GM19240 (cell line): Measurements from ENCODE around the gene DOCK3.
"Not testable (repeated sequence)": the region's sequence is repeated elsewhere in the genome, so short reads cannot be mapped to it uniquely, and the experiment has no call there.

Experiments used
- DNase-seq: peaks from one replicate; pipeline ENCODE4 v3.0.0; 2011; ENCODE audit warnings: low spot score; ENCODE audit not compliant: insufficient read length

Gene DOCK3

DNA sequence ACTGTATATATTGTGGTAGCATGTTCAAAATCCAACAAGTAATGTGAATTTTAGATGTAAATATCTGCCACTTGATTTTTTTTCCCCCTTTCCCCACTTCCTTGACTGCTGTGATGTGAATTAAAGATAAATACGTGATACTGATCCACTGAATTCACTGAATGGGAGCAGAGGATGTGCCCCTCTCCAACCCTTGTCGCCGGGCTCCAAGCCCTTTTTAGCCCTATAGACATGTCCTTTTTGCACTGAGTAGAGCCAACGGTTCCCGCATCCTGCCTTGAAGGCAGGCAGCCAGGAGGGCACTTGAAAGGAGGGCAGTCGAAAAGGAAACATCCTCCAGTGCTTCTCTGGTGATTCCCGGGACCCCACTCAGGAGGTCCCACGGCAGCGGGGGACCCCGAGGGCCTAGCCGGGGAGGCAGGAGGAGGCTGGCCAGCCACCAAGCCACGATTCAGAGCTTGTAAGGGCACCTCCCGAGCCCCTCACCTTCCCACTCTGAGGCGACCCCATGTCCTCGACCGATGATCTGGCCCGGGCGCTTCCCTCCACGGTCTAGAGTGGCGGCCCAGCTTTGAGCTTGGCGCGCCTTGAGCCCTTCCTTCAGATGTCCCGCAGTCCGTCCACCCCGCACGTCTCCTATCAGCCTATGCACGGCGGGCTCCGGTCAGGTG, 709.5 kb downstream of the DOCK3 start:
- peak; percentile 38 for DNase-seq

DNA sequence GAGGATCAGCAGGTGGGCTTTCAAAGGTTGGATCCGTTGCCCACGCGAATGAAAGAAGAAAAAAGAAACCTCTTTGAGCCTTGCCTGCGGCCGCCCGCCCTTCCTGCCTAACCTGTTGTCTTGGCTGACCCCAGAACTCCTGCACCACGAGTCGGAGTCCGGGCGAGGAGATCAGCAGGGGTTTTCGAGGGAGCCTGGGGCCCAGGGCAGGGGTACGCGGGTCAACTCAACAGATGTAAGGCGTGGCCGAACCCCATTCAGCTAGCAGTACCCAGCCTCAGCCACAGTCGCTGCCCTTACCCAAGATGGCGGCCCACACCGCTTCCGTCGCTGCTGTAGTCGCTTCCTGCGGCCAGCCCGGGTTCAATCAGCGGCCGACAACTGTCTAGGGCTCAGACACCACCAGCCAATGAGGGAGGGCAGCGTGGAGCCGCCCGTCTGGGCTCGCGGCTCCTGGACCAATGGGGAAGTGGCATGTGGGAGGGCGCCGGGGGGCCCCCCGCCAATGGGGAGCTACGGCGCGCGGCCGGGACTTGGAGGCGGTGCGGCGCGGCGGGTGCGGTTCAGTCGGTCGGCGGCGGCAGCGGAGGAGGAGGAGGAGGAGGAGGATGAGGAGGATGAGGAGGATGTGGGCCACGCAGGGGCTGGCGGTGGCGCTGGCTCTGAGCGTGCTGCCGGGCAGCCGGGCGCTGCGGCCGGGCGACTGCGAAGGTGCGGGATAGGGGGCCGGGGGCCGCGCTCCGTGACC, 710.2 kb downstream of the DOCK3 start, which contains the start of gene MANF:
Gene MANF, plus strand, starts transcription at position 566 of the 748 bp plus-strand sequence. Its CDS starts 52 bp downstream, at position 618.
- peak; percentile 100 for DNase-seq

DNA sequence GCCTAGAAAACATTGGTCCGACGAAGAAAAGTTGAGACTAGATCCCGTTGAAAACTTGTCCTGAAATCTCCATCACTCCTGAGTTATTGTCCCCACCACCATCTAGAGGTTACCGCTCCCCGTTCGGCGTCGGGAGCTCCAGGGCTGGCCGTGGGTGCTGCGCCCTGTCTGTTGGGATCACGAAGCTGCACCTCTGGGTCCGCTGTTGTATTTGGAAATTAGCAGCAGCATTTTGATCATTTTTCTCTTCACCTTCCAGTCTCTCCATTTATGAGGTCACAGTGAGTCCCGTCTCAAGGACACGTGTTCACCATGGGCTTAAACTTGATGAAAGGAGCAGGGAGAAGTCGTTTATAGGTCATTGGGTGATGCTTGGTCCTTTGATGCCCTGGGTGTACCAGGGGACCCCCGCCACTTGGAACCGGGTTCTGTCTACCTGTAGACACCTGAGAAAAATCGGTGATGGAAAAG, 710.9 kb downstream of the DOCK3 start:
- DNase-seq: no peak

DNA sequence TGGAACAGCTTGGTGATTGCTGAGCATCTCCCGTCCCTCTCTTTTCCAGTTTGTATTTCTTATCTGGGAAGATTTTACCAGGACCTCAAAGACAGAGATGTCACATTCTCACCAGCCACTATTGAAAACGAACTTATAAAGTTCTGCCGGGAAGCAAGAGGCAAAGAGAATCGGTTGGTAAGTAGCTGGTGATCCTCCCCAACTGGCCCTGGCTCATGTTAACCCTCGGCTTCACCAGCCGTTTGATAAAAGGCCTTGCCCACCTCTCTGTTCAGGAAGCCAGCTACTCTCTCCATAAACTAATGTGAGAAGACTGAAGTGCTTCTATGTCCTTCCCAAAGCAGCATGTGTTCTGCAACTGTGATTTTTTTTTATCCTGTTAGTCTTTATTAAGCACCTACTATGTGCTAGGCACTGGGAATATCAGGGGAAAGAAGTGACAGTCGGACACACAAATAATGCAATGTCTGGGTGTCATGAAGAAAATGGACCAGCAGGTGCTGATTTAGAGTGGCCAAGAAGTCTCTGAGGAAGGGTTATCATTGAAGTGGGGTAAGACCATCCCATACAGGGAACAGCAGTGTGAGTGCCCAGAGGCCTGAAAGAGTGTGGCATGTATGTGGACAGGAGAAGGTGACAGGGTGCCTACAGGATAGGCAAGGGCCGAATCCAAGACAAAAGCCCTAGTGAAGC, 711.6 kb downstream of the DOCK3 start:
- no peak for DNase-seq

DNA sequence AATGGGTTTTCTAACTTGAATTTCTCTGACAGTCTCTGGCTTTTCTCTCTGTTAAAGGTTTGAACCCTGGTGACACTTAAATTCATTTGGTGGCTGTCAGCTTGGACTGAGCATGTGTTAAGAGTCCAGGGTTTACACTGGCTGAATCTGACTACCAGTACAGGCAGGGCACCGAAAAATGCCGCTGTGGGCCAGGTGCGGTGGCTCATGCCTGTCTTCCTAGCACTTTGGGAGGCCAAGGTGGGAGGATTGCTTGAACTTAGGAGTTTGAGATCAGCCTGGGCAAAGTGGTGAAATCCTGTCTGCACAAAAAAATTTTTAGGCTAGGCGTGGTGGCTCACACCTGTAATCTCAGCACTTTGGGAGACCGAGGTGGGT, 712.1 kb downstream of the DOCK3 start:
- no peak for DNase-seq

DNA sequence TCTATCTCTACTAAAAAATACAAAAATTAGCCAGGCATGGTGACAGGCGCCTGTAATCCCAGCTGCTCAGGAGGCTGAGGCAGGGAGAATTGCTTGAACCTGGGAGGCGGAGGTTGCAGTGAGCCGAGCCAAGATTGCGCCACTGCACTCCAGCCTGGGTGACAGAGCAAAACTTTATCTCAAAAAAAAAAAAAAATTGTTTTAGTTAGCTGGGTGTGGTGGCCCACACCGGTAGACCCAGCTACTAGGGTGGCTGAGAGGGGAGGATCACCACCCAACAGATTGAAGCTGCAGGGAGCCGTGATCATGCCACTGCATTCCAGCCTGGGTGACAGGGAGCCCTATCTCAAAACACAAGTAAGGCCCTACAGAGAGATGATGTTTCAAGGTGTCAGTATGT, 712.6 kb downstream of the DOCK3 start:
- DNase-seq: not testable (repeated sequence)

DNA sequence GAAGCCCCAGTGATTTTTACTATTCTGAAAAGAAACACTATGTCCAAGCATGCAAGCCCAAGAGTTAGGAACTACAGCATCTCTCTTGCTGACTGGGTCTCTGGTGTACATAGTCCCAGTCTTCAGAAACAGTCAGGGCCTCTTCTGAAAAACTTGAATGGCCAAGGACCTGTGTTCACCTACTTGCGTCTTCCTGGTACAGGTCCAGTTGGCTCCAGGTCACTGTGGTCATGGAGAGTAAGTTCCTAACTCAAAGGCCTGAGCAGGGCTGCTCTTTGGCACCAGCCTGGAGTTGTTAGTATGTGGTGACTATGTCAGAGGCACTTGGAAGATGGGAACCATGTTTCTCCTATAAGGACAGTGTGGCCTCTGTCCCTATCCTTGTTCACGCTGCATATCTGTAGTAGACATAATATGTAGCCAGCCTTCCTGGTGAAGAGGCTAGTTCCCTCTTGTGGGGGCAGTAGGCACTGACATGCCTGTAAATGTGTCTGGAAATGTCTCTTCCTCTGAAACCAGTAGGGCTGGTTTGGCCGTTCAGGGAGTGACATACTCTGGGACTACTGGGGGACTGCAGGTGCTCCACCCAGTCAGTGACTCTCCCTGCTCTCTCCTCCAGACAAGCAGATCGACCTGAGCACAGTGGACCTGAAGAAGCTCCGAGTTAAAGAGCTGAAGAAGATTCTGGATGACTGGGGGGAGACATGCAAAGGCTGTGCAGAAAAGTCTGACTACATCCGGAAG, 713.7 kb downstream of the DOCK3 start:
- DNase-seq: no peak

DNA sequence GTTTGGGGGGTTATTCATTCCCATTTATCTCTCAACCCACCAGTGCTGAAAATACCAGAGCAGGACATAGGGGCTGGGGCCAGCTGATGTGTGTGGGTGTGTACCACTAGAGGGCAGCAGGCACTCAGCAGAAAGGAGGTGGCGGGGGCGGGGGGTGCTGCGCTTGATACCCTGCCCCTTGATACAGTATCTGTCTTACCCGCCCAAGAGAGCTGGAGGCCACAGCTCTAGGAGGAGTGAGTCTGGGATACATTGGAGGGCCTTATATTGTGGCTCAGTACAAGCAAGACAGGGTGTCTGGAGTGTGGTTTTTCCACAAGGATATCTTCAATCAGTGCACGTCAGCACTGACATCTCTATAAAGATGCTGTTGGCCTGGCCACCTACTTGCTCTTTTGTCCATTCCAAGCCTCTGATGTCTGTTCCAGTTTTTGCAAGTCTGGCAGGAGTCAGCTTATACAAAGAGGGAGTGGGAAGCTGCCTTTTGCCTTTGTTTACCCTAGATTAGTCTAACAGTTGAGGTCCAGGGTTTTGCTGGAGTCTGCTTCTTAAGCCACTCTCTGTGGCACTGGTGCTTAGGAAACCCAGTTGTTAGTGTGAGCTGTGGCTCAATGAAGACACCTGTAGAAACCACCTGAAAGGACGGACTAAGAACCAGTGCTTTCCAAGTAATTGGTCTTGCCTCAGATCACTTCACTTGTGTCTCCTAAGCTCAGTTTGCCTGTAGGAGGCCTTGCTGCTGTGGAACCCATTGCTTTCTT, 714.9 kb downstream of the DOCK3 start:
- no peak for DNase-seq

DNA sequence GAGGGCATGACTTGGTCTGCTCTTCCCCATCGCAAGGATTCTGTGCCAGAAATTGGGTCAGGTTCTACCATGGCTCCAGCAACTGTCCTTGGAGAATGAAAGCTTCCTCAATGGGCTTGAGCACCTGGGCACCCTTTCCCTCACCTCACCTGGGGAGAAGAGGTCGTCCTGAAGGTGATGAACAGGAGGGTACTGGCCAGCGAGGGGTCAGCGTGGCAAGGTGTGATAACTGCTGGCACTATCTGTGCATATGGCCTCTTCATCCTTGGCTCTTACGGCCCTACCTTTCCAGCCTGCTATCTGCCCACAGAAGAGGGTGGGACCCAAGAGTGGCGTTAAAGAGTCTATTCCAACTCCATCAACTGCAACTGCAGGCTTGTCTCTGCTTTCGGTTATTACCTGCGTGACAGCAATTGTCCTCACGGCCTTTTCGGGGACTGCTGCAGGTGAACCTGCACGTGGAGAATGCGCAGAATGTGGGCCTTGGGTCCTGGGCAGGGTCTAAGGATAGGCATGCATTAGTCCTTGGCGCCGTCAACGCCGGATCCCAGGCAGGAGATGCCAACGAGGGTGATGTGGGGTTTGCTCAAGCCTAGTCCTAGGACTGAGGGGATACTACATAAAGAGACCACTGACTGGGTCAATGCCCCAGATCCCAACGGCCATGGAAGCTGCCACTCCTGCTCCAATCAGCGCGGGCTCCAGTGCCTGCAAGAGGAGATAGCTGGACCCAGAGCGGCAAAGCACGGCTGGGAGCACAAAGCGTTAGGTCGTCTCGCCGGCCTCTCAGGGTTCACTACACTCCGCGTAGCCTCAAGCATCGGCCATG, 715.7 kb downstream of the DOCK3 start:
- DNase-seq: no peak

DNA sequence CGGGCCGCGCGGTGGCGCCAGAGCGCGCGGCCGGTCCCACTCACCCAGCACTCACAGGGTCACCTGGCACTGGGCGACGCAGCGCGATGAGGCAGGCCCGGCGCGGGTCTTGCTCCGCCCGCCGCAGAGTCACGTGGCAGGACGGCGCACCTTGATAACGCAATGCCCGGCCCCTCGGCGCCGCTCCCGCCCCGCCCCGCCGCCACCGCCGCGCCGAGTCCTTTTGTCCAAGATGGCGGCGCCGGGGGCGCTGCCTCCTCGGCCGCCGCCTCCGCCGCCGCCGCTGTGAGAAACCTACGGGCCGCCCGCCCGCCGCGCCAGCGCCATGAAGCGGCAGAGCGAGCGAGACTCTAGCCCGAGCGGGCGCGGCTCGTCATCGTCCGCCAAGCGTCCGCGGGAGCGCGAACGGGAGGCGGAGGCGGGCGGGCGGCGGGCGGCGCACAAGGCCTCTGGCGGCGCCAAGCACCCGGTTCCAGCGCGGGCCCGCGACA, 716.4 kb downstream of the DOCK3 start, which contains the start of gene RBM15B:
Gene RBM15B, plus strand, starts transcription at position 211 of the 491 bp plus-strand sequence. Its CDS starts 115 bp downstream, at position 326.
- peak; percentile 79 for DNase-seq

DNA sequence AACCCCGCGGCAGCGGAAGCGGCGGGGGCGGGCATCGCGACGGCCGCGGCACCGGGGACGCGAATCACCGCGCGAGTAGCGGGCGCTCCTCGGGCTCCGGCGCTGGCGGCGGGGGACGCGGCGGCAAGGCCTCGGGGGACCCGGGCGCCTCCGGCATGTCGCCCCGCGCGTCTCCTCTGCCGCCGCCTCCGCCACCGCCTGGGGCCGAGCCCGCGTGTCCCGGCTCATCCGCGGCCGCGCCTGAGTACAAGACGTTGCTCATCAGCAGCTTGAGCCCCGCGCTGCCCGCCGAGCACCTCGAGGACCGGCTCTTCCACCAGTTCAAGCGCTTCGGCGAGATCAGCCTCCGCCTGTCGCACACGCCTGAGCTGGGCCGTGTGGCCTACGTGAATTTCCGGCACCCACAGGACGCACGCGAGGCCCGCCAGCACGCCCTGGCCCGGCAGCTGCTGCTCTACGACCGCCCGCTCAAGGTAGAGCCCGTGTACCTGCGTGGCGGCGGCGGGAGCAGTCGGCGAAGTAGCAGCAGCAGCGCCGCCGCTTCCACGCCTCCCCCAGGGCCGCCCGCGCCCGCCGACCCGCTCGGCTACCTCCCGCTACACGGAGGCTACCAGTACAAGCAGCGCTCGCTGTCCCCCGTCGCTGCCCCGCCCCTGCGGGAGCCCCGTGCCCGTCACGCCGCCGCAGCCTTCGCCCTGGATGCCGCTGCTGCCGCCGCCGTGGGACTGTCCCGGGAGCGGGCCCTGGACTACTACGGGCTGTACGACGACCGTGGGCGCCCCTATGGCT, 717.0 kb downstream of the DOCK3 start:
- no peak for DNase-seq

DNA sequence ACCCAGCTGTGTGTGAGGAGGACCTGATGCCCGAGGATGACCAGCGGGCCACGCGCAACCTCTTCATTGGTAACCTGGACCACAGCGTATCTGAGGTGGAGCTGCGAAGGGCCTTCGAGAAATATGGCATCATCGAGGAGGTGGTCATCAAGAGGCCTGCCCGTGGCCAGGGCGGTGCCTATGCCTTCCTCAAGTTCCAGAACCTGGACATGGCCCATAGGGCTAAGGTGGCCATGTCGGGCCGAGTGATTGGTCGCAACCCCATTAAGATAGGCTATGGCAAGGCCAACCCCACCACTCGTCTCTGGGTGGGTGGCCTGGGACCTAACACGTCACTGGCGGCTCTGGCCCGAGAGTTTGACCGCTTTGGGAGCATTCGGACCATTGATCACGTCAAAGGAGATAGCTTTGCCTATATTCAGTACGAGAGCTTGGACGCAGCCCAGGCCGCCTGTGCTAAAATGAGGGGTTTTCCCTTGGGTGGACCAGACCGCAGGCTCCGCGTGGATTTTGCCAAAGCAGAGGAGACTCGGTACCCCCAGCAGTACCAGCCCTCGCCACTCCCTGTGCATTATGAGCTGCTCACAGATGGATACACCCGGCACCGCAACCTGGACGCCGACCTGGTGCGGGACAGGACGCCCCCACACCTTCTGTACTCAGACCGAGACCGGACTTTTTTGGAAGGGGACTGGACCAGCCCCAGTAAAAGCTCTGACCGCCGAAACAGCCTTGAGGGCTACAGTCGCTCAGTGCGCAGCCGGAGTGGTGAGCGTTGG, 717.8 kb downstream of the DOCK3 start:
- no peak for DNase-seq

DNA sequence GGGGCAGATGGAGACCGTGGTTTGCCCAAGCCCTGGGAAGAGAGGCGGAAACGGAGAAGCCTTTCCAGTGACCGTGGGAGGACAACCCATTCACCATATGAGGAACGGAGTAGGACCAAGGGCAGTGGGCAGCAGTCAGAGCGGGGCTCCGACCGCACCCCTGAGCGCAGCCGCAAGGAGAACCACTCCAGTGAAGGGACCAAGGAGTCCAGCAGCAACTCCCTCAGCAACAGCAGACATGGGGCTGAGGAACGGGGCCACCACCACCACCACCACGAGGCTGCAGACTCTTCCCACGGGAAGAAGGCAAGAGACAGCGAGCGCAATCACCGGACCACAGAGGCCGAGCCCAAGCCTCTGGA, 718.4 kb downstream of the DOCK3 start:
- DNase-seq: no peak

DNA sequence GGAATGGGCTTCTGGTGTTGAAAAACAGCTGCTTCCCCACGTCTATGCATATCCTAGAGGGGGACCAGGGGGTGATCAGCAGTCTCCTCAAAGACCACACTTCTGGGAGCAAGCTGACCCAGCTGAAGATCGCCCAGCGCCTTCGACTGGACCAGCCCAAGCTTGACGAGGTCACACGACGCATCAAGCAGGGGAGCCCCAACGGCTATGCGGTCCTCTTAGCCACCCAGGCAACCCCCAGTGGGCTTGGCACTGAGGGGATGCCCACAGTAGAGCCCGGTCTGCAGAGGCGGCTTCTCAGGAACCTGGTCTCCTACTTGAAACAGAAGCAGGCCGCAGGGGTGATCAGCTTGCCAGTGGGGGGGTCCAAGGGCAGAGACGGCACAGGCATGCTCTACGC, 718.8 kb downstream of the DOCK3 start:
- DNase-seq: no peak

DNA sequence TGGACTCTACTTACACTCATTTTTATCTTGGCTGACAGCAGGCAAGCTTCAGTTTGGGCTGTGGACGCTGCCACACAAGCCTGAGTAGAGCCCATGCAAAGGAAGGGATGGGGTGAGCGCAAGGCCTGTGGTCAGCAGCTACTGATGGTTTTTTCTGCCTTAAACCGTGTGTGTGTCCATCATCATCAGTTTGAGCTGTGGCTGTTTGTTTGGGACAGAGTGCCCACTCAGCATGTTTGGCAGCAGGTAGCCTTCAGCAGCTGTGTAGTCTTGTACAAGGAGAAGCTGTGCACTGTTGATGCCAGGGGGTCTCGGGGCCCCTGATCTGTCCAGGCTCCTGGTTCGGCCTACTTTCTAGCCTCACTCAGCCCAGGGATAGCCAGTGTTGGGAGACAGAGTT, 719.8 kb downstream of the DOCK3 start:
- DNase-seq: no peak

DNA sequence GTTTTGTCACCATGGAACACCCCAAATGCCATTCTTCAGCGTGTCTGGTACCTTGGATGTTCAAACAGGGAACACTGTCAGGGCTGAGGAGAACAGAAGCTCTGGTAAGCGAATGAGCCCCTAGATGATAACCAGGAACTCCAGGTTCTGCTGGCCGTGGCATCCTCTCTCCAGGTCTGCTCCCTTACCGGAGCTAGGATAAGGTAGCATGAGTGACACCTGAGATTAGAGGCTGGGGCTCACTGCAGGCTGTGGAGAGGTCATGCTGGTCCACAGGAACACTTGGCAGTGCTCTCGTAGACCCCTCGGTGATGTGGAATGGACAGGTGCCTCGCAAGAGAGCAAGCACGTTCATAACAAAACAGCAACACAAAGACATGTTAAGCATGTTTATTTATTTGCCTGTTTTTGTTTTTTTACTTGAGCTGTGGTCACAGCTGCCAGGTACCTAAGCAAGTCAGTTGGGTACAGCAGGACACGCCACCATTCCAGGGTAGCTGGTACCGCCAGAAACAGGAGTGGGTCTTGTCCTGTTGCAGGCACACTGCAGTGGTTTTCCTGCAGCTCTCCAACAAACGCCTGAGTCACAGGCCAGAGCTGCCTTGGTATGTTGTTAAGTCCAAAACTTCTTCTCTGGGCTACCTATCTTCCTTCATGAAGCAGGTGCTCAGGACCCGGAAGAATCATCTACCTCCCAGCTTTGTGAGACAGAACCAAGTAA, 720.9 kb downstream of the DOCK3 start:
- no peak for DNase-seq

DNA sequence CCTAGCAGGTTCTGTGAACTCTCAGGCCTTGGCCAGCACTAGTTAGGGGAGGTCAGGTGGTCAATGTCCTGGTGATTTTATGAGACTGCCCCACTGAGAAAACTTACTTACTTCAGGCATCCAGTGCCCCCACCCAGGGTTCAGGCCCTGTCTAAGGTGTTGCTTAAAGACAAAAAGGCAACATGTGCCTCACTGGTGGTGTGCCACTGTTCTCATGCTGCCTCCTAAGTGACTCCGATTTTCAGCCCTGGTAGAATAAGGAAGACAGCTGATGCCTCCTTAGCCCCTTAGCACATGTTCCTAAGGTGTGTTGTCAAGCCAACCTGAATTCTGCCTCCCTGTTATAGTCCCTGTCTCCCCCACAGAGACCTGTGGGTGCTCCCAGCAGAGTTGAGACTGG, 721.7 kb downstream of the DOCK3 start:
- DNase-seq: no peak
